Measurements from ENCODE around the gene PKIB. TPM values are rescaled to one million over a fixed set of nuclear protein-coding genes. Genes with fewer than 3 reads are reported as not detected.

The PKIB gene
- total and polyA plus RNA-seq, 2 donors from 2014 or later = 5.1 to 5.3 TPM

DNA sequence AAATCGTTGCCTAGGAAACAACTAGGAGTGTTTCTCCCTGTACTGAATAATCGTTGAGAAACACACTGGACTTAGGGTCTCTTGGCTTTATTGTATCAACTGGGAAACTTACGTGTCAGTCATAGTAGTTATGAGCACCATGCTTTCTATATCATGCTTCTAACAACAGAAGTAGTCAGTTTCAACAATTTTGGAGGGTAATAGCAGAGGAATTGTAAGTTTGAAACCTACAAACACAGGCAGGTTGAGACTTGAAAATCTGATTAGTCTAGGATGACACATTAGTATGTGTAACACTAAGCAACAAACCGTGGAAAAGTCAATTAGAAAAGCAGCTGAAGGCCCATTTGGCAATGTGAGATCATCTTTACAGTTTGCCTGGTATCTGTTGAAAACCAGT, 125.4 kb downstream of the PKIB start:
- no peak overlapping the region for H3K27ac ChIP-seq (ENCODE audit: low read depth in 2 of 2, low read length in 2 of 2)
- no peak overlapping the region for H3K9ac ChIP-seq (ENCODE audit: low read length in 3 of 3)
- no peak for DNase-seq
- no peak overlapping the region for H3K4me3 ChIP-seq (ENCODE audit: low read length in 3 of 3)
- TF ChIP-seq, protein P1, sequence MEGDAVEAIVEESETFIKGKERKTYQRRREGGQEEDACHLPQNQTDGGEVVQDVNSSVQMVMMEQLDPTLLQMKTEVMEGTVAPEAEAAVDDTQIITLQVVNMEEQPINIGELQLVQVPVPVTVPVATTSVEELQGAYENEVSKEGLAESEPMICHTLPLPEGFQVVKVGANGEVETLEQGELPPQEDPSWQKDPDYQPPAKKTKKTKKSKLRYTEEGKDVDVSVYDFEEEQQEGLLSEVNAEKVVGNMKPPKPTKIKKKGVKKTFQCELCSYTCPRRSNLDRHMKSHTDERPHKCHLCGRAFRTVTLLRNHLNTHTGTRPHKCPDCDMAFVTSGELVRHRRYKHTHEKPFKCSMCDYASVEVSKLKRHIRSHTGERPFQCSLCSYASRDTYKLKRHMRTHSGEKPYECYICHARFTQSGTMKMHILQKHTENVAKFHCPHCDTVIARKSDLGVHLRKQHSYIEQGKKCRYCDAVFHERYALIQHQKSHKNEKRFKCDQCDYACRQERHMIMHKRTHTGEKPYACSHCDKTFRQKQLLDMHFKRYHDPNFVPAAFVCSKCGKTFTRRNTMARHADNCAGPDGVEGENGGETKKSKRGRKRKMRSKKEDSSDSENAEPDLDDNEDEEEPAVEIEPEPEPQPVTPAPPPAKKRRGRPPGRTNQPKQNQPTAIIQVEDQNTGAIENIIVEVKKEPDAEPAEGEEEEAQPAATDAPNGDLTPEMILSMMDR (IDR thresholded peaks at IDR 0.05; ENCODE audit: borderline replicate concordance, extremely low read depth, insufficient read depth) = no peak
- no peaks in the 10 kb centered on the region for H3K27me3 ChIP-seq (ENCODE audit: control insufficient read depth, insufficient read depth, low read length)
- no peaks in the 10 kb centered on the region for H3K36me3 ChIP-seq (ENCODE audit: control insufficient read depth in 2 of 3, insufficient read depth in 3 of 3, low read length in 3 of 3)
- intact Hi-C loops (cut with DNase I) = no loop called here
- no peaks in the 10 kb centered on the region for H3K9me3 ChIP-seq (ENCODE audit: control insufficient read depth in 2 of 3, insufficient read depth in 1 of 3, low read length in 3 of 3)
- H3K4me1 ChIP-seq (ENCODE audit: control insufficient read depth in 2 of 3, insufficient read depth in 2 of 3, low read depth in 1 of 3, low read length in 3 of 3) = no peaks in the 10 kb centered on the region
- FAIRE-seq = no peak

DNA sequence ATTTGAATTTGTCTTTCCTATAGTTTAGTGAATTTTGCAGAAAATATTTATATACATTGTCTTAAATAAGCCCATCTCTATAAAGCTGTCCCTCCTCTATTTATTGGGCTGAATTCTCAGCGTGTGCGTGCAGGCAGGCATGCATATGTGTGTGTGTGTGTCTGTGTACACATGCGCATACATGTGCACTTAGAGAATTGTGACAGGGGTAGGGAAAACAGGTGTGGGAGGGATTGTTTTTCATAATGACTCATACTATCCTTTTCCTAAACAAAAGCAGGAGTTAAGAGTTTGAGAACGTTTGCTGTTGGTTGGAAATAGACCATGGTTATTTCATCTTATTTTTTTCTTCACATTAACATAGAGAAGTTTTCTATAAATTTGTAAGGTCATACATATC, 126.0 kb downstream of the PKIB start:
- FAIRE-seq = no peak
- no peaks in the 10 kb centered on the region for H3K9me3 ChIP-seq (ENCODE audit: control insufficient read depth in 2 of 3, insufficient read depth in 1 of 3, low read length in 3 of 3)
- intact Hi-C loops (cut with DNase I) = no loop called here
- H3K9ac ChIP-seq (ENCODE audit: low read length in 3 of 3) = no peak overlapping the region
- no peak for DNase-seq
- no peak overlapping the region for H3K27ac ChIP-seq (ENCODE audit: low read depth in 2 of 2, low read length in 2 of 2)
- no peaks in the 10 kb centered on the region for H3K4me1 ChIP-seq (ENCODE audit: control insufficient read depth in 2 of 3, insufficient read depth in 2 of 3, low read depth in 1 of 3, low read length in 3 of 3)
- TF ChIP-seq, protein P1 (IDR thresholded peaks at IDR 0.05; ENCODE audit: borderline replicate concordance, extremely low read depth, insufficient read depth) = no peak
- no peaks in the 10 kb centered on the region for H3K27me3 ChIP-seq (ENCODE audit: control insufficient read depth, insufficient read depth, low read length)
- H3K4me3 ChIP-seq (ENCODE audit: low read length in 3 of 3) = no peak overlapping the region
- no peaks in the 10 kb centered on the region for H3K36me3 ChIP-seq (ENCODE audit: control insufficient read depth in 2 of 3, insufficient read depth in 3 of 3, low read length in 3 of 3)

DNA sequence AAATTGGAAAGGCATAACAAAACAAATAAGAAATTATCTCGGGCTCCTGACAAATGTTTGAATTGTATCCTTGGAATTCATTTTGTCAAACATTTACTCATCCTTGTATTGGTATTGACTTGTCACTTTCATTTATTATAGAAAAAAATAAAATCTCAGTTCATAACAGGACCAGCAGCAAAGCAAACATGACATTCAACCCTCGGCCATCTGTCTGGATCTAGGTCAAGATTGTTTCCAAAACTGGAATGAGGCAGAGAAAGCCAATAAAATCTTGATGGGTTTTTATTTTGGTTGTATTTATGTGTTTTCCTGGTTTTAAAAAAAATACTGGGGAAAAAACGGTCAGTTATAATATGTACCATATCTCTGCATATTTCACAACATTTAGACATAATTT, 126.4 kb downstream of the PKIB start:
- intact Hi-C loops (cut with DNase I) = no loop called here
- H3K36me3 ChIP-seq (ENCODE audit: control insufficient read depth in 2 of 3, insufficient read depth in 3 of 3, low read length in 3 of 3) = no peaks in the 10 kb centered on the region
- no peaks in the 10 kb centered on the region for H3K27me3 ChIP-seq (ENCODE audit: control insufficient read depth, insufficient read depth, low read length)
- no peaks in the 10 kb centered on the region for H3K4me1 ChIP-seq (ENCODE audit: control insufficient read depth in 2 of 3, insufficient read depth in 2 of 3, low read depth in 1 of 3, low read length in 3 of 3)
- no peak overlapping the region for H3K4me3 ChIP-seq (ENCODE audit: low read length in 3 of 3)
- H3K9ac ChIP-seq (ENCODE audit: low read length in 3 of 3) = no peak overlapping the region
- TF ChIP-seq, protein P1 (IDR thresholded peaks at IDR 0.05; ENCODE audit: borderline replicate concordance, extremely low read depth, insufficient read depth) = no peak
- DNase-seq (no peak), FAIRE-seq (no peak)
- no peaks in the 10 kb centered on the region for H3K9me3 ChIP-seq (ENCODE audit: control insufficient read depth in 2 of 3, insufficient read depth in 1 of 3, low read length in 3 of 3)
- no peak overlapping the region for H3K27ac ChIP-seq (ENCODE audit: low read depth in 2 of 2, low read length in 2 of 2)

DNA sequence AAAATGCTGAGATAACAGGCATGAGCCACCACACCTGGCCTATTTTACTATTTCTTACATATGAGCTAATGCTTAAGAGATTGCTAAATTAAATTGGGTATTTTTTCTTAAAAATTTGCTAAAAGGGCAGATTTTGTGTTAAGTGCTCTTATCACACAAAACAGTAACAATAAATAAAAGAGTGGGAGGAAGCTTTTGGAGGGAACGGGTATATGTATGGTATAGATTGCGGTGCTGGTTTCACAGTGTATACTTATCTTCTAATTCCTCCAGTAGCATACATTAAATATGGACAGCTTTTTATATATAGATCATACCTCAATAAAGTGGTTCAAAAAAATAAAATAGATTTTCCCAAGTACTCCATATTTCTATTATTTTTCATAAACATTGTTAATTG, 129.9 kb downstream of the PKIB start:
- intact Hi-C loops (cut with DNase I) = no loop called here
- Histone ChIP-seq H3K4me3 (ENCODE audit: low read length in 3 of 3) (no peak overlapping the region), H3K36me3 (ENCODE audit: control insufficient read depth in 2 of 3, insufficient read depth in 3 of 3, low read length in 3 of 3) (no peaks in the 10 kb centered on the region), H3K9me3 (ENCODE audit: control insufficient read depth in 2 of 3, insufficient read depth in 1 of 3, low read length in 3 of 3) (no peaks in the 10 kb centered on the region), H3K27me3 (ENCODE audit: control insufficient read depth, insufficient read depth, low read length) (no peaks in the 10 kb centered on the region), H3K27ac (ENCODE audit: low read depth in 2 of 2, low read length in 2 of 2) (no peak overlapping the region), H3K9ac (ENCODE audit: low read length in 3 of 3) (no peak overlapping the region), H3K4me1 (ENCODE audit: control insufficient read depth in 2 of 3, insufficient read depth in 2 of 3, low read depth in 1 of 3, low read length in 3 of 3) (no peaks in the 10 kb centered on the region)
- DNase-seq (no peak), FAIRE-seq (no peak)
- TF ChIP-seq, protein P1 (IDR thresholded peaks at IDR 0.05; ENCODE audit: borderline replicate concordance, extremely low read depth, insufficient read depth) = no peak
